GM19467 (cell line): ENCODE data around the gene LSM3.
"Not testable (repeated sequence)": the region's sequence is repeated elsewhere in the genome, so short reads cannot be mapped to it uniquely, and the experiment has no call there.

Experiments
- ATAC-seq: cut with Tn5 transposase; IDR thresholded peaks from one replicate; pipeline ENCODE4 v1.9.1; 2021; ENCODE audit warnings: mild to moderate bottlenecking, moderate library complexity; ENCODE audit not compliant: unreplicated experiment

LSM3 gene

DNA sequence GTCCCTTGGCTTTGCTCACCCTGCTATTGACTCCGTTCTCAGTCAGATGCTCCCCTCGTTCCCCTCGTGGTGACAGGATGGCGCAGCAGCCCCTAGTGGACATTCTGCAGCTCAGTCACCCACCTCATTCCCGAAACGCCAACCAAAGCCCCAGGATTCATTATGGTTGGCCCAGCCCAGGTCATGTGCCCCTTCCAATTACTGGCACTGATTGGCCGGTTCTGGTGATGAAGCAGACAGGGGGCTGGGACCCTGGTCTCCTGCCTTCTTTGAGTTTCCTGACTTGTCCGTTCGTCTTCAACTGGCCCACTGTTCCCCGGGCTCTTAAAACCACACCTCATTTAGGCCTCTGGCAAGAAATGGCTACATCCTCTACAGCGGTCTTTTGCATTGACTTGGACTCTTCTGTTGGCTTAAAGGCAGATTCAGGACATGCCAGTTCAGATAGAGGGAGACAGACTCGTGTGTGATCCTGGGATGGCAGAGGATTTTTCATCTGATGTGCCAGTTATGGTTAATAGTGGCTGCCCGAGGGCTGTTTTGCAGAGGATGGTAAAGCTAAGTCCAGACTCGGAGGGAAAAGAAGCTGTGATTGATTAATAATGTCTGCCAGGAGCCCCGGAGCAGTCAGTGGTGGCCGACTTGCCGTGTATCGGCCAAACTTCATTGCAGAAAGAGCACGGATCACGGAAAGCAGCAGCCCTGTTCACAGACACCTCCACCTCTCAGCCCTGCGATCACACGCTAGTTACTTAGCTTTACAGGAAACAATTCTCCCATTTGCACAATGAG is 37.8 kb downstream of the LSM3 start:
- peak; percentile 95 for ATAC-seq

DNA sequence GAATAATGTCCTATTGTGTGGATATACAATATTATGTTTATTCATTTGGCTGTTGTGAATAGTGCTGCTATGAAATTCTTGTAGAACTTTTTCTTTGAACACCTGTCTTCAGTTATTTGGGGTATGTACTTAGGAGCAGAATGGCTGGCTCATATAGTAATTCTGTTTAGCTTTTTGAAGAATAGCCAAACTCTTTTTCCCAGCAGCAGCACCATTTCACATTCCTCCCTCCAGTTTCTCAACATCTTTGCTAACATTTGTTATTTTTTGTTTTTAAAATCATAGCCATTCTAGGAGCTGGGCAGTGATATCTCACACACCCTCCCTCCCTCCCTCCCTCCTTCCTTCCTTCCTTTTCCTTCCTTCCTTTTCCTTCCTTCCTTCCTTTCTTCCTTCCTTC is 39.7 kb downstream of the LSM3 start:
- no peak for ATAC-seq

DNA sequence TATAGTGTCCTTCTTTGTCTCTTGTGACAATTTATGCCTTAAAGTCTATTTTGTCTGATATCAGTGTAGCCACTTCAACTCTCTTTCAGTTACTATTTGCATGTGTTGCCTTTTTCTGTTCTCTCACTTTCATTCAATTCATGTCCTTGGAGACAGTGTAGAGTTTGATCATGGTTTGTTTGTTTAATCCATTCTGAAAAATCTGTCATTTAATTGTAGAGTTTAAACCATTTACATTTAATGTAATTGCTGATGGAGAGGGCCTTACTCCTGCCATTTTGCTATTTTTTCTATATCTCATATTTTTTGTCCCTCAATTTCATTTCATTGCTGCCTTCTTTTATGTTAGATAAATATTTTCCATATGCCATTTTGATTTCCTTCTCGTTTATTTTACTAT is 42.3 kb downstream of the LSM3 start:
- no peak for ATAC-seq

DNA sequence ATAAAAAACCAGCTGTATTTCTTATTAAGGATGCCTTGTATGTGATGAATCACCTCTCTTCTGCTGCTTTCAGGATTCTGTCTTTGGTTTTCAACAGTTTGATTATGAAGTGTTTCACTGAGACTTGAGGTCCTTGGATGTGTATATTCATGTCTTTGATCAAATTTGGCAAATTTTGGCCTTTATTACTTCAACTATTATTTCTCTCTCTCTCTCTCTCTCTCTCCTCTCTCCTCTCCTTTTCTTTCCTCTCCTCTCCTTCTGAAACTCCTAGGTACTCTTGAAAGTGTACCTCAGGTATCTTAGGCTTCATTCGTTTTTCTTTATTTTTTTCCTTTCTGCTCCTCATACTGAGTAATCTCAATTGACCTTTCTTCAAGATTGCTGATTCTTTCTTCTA is 43.3 kb downstream of the LSM3 start:
- no peak for ATAC-seq

DNA sequence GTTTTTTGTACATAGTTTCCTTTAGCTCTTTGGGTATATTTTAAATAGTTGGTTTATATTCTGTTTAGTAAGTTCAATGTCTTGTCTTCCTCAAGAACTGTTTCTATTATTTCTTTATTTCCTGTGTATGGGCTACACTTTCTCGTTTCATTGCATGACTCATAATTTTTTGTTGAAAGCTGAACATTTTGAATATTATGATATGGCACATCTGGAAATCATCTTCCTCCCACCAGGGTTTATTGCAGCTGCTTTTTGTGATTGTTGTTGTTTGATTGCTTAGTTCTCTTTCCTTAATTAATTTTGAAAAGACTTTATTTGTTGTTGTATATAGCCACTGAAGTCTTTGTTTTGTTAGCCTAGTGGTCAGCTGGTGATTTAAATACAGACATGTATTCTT is 43.8 kb downstream of the LSM3 start:
- ATAC-seq = no peak

DNA sequence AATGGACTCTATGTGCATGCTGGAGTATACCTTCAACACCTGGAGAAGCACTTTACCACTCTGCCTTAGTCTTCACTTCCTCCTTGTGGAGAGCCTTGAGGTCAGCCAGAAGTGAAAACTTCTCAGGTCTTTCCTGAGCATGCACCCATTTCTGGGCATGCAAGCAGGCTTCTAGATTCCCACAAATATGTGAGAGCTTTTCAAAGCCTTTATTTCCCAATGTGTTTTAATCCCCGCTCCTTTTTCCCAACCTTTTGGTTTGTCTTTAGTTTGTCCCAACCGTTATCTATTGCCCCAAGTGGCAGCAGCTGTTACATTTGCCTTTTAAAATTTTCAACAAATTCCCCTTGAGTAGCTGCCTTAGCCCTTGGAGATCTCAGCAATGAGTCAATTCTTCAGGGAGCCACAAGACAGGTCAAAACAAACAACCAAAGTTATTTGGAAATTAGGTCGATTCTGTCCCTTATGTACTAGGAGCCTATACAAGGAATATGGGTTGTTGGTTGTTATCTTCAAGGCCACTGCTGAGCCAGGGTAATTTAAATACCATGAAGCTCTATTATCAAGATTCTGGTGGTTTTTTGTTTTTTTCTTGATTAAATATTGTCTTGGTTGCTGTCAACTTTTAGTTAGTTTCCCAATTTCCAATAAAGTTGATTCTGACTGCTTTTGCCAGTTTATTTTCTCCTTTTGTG is 44.4 kb downstream of the LSM3 start:
- no peak for ATAC-seq

DNA sequence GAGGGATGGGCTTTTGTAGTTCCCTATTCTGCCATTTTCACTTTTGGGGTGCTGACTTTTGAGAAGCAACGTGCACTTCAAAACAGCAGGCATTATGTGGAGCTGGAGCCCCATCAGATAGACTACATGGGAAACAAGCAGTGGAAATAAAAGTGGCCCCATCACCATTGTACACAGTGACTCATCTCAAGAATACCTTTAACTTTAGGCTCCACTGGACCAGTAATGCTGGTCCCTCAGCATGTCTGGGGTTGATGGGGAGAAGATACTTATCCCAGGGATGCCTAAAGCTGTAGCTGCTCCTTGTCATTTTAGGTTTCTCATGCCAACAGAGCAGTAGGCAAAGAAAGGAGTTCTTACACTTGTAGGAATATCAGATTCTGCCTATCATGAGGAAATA is 45.0 kb downstream of the LSM3 start:
- no peak for ATAC-seq

DNA sequence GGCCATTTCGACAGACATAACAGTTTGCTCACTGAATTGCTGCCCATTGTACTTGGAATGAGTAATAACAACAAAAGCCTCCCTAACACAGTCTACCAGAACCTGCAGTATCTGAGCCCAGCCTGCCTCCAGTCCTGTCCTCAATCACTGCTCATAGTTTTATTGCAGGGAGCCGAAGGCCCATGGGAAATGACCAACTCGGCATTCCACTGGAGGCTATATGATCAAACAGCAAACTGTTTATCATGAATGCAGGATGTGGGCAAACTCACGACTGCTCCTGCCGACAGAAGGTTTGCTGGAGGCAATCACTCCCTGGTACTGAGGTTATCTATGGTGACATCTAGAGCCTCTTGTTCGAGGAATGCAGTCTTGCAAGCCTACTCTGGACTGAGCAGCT is 46.3 kb downstream of the LSM3 start:
- no peak for ATAC-seq

DNA sequence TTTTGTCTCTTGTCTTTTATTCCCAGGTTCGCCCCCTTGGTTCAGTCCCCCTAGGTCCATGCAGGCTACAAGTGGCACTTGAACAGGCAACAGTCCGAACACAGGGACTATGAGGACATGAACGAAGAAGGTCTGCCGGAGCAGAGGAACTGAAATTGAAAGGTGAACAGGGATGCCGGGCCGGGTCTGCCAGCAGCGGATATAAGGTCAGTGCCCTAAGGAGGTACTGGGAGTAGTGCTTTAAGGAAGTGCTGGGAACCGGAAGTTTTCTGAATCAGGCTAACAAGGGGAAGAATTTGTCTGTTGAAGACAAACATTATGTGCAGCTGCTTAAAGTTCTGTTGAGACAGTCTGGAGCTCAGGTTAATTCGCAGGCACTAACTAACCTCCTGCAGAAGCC is 46.8 kb downstream of the LSM3 start:
- ATAC-seq = no peak

DNA sequence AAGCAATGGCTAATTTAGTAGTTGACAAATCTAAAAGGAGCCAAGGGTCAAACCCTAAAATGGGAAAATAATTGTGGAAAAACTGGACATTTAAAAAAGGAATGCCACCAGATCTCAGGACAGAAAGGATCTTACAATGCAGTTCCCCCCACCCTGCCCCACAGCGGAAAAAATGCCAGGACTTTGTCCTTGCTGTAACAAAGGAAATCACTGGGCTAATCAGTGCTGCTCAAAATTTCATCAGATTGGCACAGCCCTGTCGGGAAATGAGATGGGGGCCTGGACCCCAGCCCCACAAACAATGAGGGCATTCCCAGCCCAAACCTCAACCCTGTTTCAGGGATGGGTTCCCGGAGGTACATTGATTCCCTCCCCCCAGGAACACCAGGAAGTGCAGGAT is 47.7 kb downstream of the LSM3 start:
- ATAC-seq = not testable (repeated sequence)

DNA sequence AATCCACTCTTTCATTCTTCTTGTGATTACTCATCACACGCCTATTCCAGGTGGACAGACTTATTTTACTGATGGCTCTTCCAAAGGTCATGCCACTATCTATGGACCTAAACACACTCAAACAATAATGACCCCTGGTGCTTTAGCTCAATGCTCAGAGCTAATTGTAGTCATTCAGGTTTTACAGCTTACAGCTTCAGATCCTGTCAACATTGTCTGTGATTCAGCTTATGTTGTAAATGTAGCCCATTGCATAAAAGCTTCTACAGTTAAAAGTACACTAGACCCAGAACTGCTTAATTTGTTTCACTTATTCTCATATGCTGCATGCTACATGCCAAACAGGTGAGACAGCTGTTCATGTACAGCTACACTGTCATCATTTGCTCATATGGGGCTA is 49.2 kb downstream of the LSM3 start:
- no peak for ATAC-seq

DNA sequence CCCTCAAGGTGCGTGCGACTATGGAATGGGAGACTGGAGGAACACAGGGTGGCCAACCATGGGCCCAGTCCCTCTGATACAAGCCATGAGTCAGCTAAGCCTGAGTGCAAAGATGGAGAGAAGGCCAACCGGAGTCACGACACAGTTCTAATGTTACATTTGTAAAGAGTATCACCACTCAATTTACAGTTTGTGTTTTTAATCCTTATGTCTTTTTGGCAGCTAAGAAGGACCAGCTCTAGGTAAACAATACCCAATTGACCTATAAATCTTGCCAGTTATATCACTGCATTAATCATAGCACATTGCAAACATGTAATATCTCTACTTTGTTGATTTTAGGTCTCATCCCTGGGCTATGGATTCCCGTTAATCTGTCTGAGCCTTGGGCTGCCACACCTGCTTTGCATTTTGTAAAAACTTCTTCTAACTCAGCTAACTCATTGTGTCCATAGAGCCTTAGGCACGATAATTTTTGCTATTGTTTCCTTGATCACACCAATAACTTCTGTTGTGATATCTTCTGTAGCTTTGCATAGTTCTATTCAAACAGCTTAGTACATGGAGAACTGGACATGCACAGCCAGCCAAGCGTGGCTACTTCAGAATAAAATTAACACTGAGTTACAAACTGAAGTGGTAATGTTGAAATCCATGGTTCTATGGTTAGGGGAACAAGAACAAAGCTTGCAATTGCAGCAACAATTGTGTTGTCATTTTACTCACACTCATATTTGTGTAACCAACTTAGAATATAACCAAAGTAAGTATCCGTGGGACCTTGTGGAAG is 50.3 kb downstream of the LSM3 start:
- no peak for ATAC-seq

DNA sequence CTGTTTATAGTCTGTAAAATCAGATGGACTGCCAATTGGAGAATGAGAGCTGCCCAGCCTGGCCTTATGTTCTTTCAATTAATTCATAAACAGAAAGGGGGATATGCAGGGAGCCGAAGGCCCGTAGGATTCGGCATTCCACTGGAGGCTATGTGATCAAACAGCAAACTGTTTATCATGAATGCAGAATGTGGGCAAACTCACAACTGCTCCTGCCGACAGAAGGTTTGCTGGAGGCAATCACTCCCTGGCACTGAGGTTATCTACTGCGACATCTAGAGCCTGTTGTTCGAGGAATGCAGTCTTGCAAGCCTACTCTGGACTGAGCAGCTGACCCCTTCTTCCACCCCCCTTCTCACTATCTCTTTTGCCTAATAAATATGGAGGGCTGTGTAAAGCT is 51.1 kb downstream of the LSM3 start:
- ATAC-seq = not testable (repeated sequence)

DNA sequence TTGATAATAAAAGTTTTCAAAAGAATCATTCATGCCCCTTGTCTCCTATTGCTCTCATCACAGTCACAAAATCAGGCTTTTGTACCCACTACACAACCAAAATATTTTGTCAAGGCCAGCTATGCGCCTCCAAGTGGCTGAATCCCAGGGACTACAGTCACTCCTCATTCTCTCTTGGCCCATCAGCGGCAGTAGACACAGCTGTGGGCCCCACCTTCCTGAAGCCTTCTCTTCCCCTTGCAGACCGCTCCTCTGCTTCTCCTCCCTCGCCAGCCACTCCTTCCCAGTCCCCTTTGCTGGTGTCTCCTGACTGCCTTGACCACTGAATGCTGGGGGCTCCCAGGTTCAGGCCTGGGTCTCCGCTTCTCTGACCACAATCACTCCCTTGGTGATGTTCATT is 52.1 kb downstream of the LSM3 start:
- no peak for ATAC-seq

DNA sequence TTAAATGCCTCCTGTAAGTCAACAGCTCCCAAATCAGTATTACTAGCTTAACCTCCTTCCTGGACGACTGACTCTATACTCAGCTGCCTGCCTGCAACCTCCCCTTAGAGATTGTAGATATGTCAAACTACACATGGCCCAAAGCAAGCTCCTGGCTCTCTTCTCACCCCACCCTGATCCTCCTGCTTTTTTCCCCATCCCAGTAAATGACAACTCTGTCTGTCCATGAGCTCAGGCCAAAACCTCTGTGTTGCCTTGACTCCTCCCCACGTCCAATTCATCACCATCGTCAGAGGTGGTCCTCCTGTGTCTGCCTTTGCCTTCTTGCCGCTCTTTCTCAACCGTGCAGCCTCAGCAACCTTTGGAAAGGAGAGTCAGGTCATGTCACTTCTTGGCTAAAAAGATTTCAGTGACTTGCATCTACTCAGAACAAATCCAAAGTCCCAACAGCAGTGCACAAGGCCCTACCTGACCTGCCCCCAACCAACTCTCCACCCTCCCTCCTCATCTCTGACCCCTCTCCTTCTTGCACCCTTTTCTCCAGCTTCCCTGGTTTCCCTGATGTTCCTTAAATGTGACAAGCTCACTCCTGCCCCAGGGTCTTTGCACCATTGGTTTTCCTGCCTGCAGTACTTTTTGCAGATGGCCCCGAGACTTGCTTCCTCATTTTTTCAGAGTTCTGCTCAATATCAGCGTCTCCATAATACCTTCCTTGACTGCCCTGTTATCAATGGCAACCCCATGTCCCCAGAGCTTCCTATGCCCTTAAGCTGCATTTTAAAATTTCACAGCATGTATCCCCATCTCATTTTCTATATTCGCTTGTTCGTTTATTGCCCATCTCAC is 52.8 kb downstream of the LSM3 start:
- ATAC-seq = no peak

DNA sequence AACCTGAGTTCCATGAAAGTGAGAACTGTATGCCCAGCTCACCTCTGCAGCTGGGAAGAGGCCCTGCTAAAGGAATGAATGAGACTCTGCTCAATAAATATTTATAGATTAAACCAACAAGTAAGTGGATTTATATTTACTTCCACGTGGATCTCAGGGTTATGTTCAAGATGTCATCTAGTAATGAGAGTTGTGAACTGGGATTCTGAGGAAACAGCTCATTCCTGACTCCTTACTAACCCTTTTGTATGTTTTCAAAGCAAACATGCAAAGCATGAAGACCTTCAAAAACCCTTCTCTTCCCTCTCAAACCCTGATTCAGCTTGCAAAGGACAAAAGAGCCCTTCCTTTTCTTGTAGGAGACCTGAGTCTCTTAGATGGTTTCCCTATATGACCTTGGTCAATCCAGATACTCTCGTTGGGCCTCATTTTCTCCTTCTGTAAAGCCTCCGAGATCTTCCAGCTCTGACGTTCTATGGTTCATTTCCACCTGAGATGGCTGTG is 53.4 kb downstream of the LSM3 start:
- ATAC-seq = no peak

DNA sequence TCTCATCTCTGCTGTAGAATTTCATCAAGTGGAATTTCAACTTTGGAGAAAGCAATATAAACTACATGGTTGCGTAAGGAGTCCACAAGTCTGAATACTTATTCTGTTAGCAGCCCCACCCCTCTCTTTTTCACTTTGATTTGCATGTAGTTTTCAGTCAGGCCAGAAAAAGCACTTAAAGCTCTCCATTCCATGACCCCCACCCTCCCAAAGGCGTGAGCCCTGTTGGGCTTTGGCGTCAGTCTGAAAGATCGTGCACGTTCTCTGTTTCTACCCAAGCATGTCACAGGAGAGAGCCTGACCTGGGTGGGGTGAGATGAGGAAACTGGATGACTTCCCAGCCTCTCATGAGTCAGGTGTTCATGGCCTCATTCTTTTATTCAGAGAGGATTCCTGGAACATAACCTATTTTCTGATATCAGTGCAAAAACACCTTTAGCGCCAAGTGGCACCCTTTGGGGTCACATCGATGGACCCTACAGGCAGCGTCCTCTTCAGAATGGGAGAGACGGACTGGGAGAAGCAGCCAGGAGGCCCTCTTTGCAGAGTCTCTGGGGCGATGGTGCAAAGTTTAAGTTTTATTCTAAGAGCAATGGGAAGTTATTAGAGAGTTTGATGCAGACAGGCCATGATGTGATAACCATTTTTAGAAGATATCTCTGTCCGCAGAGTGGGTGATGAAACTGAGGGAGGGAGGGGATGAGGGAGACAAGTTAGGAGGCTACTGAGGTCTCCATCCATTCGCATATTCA is 55.8 kb downstream of the LSM3 start:
- no peak for ATAC-seq

DNA sequence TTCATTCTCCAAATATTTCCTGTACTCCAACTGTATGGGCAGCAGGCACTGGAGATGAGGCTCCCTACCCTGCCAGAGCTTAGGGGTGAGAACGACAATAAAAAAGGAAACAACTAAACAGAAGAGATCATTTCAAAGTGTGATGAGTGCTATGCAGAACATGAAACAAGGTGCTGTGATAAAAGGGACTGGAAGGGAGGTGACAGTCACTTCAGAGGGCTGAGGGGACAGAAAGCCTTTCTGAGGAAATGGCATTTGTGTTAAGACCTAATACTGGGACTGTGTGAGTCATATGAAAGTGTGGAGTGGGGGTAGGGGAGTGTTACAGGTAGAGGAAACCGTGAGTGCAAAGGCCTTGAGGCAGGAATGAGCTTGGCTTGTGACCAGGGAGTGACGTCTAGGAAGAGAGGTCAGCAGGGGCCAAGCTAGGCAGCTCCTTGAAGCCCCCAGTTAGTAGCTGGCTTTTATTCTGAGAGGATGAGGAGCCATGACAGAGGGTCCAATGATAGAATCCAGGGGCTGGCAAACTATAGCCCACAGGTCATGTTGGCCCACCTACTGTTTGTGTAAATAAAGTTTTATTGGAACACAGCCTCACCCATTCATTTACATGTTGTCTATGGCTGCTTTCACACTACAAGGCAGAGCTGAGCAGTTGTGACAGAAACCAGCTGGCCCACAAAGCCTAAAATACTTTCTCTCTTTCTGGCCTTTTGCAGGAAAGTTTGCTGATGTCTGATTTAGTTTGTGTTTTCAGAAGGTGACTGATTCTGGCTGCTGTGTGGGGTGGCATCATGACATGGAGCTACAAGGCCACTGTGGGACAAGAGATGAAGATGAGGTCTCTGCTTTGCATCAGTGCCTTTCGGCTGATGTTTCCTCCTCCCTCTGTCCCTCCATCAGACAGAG is 56.6 kb downstream of the LSM3 start:
- ATAC-seq = no peak

DNA sequence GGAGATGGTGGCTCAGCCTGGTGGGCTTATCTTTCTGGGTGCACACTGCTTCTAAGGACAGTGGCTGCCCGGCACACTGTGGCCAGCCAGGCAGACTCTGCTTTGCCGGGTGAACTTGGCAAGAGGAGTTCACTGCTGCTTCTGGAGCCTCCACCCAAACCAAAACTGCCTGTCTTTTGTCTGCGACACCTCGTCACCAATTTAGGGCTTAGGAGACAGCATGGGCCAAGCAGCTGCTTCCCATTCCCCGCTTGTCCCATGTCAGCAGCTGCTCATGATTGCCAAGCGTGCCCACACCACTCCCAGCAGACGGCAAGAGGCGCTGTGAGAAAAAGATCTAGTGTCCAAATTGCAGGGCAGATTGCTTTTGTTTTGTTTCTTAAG is 57.3 kb downstream of the LSM3 start:
- ATAC-seq = no peak
